ENCODE results near the gene SDHAF1.
"Not testable (repeated sequence)": the region's sequence is repeated elsewhere in the genome, so short reads cannot be mapped to it uniquely, and the experiment has no call there.

The SDHAF1 gene

GRCh38 chr19:36025541-36025940 is 30.6 kb downstream of the SDHAF1 start:
- no peak overlapping the region for H3K4me3 ChIP-seq (ENCODE audit: extremely low read depth, insufficient read depth, low read length, poor library complexity, severe bottlenecking)
- no peaks in the 10 kb centered on the region for H3K4me1 ChIP-seq (ENCODE audit: control insufficient read depth, insufficient read depth, low read length, poor library complexity, severe bottlenecking)
- H3K36me3 ChIP-seq (ENCODE audit: control insufficient read depth, insufficient read depth, low read length): peaks cover 60% of the 10 kb centered on the region
- H3K27ac ChIP-seq (ENCODE audit: low read depth, low read length, severe bottlenecking): no peak overlapping the region
- no peaks in the 10 kb centered on the region for H3K9me3 ChIP-seq (ENCODE audit: control insufficient read depth, low read length)
- 80% methylated on average over 1 of the region's 1 CpG; no CpG with 5 or more reads in 1 of the 2 experiments for WGBS, 2 experiments (ENCODE audit: insufficient coverage in 2 of 2)

GRCh38 chr19:36026091-36026876 is 31.3 kb downstream of the SDHAF1 start:
- H3K4me3 ChIP-seq (ENCODE audit: extremely low read depth, insufficient read depth, low read length, poor library complexity, severe bottlenecking): no peak overlapping the region
- WGBS, 2 experiments (ENCODE audit: insufficient coverage in 2 of 2): 94 to 97% methylated on average over 44 to 48 of the region's 49 CpGs
- H3K9me3 ChIP-seq (ENCODE audit: control insufficient read depth, low read length): no peaks in the 10 kb centered on the region
- peaks cover 57% of the 10 kb centered on the region for H3K36me3 ChIP-seq (ENCODE audit: control insufficient read depth, insufficient read depth, low read length)
- H3K27ac ChIP-seq (ENCODE audit: low read depth, low read length, severe bottlenecking): no peak overlapping the region
- no peaks in the 10 kb centered on the region for H3K4me1 ChIP-seq (ENCODE audit: control insufficient read depth, insufficient read depth, low read length, poor library complexity, severe bottlenecking)

GRCh38 chr19:36027696-36028095 is 32.7 kb downstream of the SDHAF1 start:
- H3K9me3 ChIP-seq (ENCODE audit: control insufficient read depth, low read length): no peaks in the 10 kb centered on the region
- no peak overlapping the region for H3K27ac ChIP-seq (ENCODE audit: low read depth, low read length, severe bottlenecking)
- 95% methylated on average over 6 of the region's 6 CpGs for WGBS, 2 experiments (ENCODE audit: insufficient coverage in 2 of 2)
- H3K36me3 ChIP-seq (ENCODE audit: control insufficient read depth, insufficient read depth, low read length): peaks cover 45% of the 10 kb centered on the region
- H3K4me1 ChIP-seq (ENCODE audit: control insufficient read depth, insufficient read depth, low read length, poor library complexity, severe bottlenecking): peaks cover under 1% of the 10 kb centered on the region
- H3K4me3 ChIP-seq (ENCODE audit: extremely low read depth, insufficient read depth, low read length, poor library complexity, severe bottlenecking): no peak overlapping the region

- H3K36me3 ChIP-seq (ENCODE audit: control insufficient read depth, insufficient read depth, low read length): peaks cover 41% of the 10 kb centered on the region
- peaks cover 4% of the 10 kb centered on the region for H3K4me1 ChIP-seq (ENCODE audit: control insufficient read depth, insufficient read depth, low read length, poor library complexity, severe bottlenecking)
- WGBS, 2 experiments (ENCODE audit: insufficient coverage in 2 of 2): 87% methylated on average over 7 to 8 of the region's 10 CpGs
- H3K27ac ChIP-seq (ENCODE audit: low read depth, low read length, severe bottlenecking): no peak overlapping the region
- no peak overlapping the region for H3K4me3 ChIP-seq (ENCODE audit: extremely low read depth, insufficient read depth, low read length, poor library complexity, severe bottlenecking)
- no peaks in the 10 kb centered on the region for H3K9me3 ChIP-seq (ENCODE audit: control insufficient read depth, low read length)
These were observed 33.5 kb downstream of the SDHAF1 start for GRCh38 chr19:36028313-36029041.

GRCh38 chr19:36030264-36031148 is 35.5 kb downstream of the SDHAF1 start:
- no peak overlapping the region for H3K4me3 ChIP-seq (ENCODE audit: extremely low read depth, insufficient read depth, low read length, poor library complexity, severe bottlenecking)
- H3K4me1 ChIP-seq (ENCODE audit: control insufficient read depth, insufficient read depth, low read length, poor library complexity, severe bottlenecking): peaks cover 4% of the 10 kb centered on the region
- peaks cover 28% of the 10 kb centered on the region for H3K36me3 ChIP-seq (ENCODE audit: control insufficient read depth, insufficient read depth, low read length)
- WGBS, 2 experiments (ENCODE audit: insufficient coverage in 2 of 2): 91 to 92% methylated on average over 4 to 5 of the region's 8 CpGs
- H3K27ac ChIP-seq (ENCODE audit: low read depth, low read length, severe bottlenecking): no peak overlapping the region
- no peaks in the 10 kb centered on the region for H3K9me3 ChIP-seq (ENCODE audit: control insufficient read depth, low read length)

GRCh38 chr19:36031308-36031707 is 36.3 kb downstream of the SDHAF1 start:
- Histone ChIP-seq H3K27ac (ENCODE audit: low read depth, low read length, severe bottlenecking) (no peak overlapping the region), H3K36me3 (ENCODE audit: control insufficient read depth, insufficient read depth, low read length) (peaks cover 28% of the 10 kb centered on the region), H3K9me3 (ENCODE audit: control insufficient read depth, low read length) (no peaks in the 10 kb centered on the region), H3K4me1 (ENCODE audit: control insufficient read depth, insufficient read depth, low read length, poor library complexity, severe bottlenecking) (peaks cover 4% of the 10 kb centered on the region), H3K4me3 (ENCODE audit: extremely low read depth, insufficient read depth, low read length, poor library complexity, severe bottlenecking) (no peak overlapping the region)
- 95 to 99% methylated on average over 6 of the region's 6 CpGs for WGBS, 2 experiments (ENCODE audit: insufficient coverage in 2 of 2)

- no peaks in the 10 kb centered on the region for H3K9me3 ChIP-seq (ENCODE audit: control insufficient read depth, low read length)
- no peak within 1 kb of the TSS for H3K27ac ChIP-seq (ENCODE audit: low read depth, low read length, severe bottlenecking)
- H3K36me3 ChIP-seq (ENCODE audit: control insufficient read depth, insufficient read depth, low read length): peaks cover 17% of the 10 kb centered on the region
- 4 to 5% methylated on average over 10 to 31 of the region's 51 CpGs for WGBS, 2 experiments (ENCODE audit: insufficient coverage in 2 of 2)
- peaks cover 4% of the 10 kb centered on the region for H3K4me1 ChIP-seq (ENCODE audit: control insufficient read depth, insufficient read depth, low read length, poor library complexity, severe bottlenecking)
- peak within 1 kb of the TSS; percentile 90 for H3K4me3 ChIP-seq (ENCODE audit: extremely low read depth, insufficient read depth, low read length, poor library complexity, severe bottlenecking)
These were observed 37.5 kb downstream of the SDHAF1 start, which contains the start of gene CLIP3 for GRCh38 chr19:36032251-36033104. Gene CLIP3 (minus strand): TSS chr19:36032873. CDS start chr19:36032357, 516 bp downstream.

- Histone ChIP-seq H3K36me3 (ENCODE audit: control insufficient read depth, insufficient read depth, low read length) (peaks cover 4% of the 10 kb centered on the region), H3K27ac (ENCODE audit: low read depth, low read length, severe bottlenecking) (no peak overlapping the region), H3K4me1 (ENCODE audit: control insufficient read depth, insufficient read depth, low read length, poor library complexity, severe bottlenecking) (peaks cover 12% of the 10 kb centered on the region), H3K4me3 (ENCODE audit: extremely low read depth, insufficient read depth, low read length, poor library complexity, severe bottlenecking) (no peak overlapping the region), H3K9me3 (ENCODE audit: control insufficient read depth, low read length) (no peaks in the 10 kb centered on the region)
- 86 to 100% methylated on average over 2 of the region's 6 CpGs for WGBS, 2 experiments (ENCODE audit: insufficient coverage in 2 of 2)
These were observed 45.5 kb downstream of the SDHAF1 start for GRCh38 chr19:36040495-36040894.

GRCh38 chr19:36041092-36041491 is 46.1 kb downstream of the SDHAF1 start:
- H3K36me3 ChIP-seq (ENCODE audit: control insufficient read depth, insufficient read depth, low read length); H3K4me3 ChIP-seq (ENCODE audit: extremely low read depth, insufficient read depth, low read length, poor library complexity, severe bottlenecking); H3K9me3 ChIP-seq (ENCODE audit: control insufficient read depth, low read length): not testable (repeated sequence)
- Histone ChIP-seq H3K27ac (ENCODE audit: low read depth, low read length, severe bottlenecking) (peak overlapping the region; percentile 78), H3K4me1 (ENCODE audit: control insufficient read depth, insufficient read depth, low read length, poor library complexity, severe bottlenecking) (peaks cover 12% of the 10 kb centered on the region)
- 91 to 93% methylated on average over 2 to 4 of the region's 6 CpGs for WGBS, 2 experiments (ENCODE audit: insufficient coverage in 2 of 2)

- no peaks in the 10 kb centered on the region for H3K9me3 ChIP-seq (ENCODE audit: control insufficient read depth, low read length)
- H3K4me1 ChIP-seq (ENCODE audit: control insufficient read depth, insufficient read depth, low read length, poor library complexity, severe bottlenecking): peaks cover 12% of the 10 kb centered on the region
- peaks cover 4% of the 10 kb centered on the region for H3K36me3 ChIP-seq (ENCODE audit: control insufficient read depth, insufficient read depth, low read length)
- WGBS, 2 experiments (ENCODE audit: insufficient coverage in 2 of 2): 9 to 80% methylated on average over 1 of the region's 3 CpGs
- H3K4me3 ChIP-seq (ENCODE audit: extremely low read depth, insufficient read depth, low read length, poor library complexity, severe bottlenecking): no peak overlapping the region
- H3K27ac ChIP-seq (ENCODE audit: low read depth, low read length, severe bottlenecking): peak overlapping the region; percentile 78
These were observed 46.8 kb downstream of the SDHAF1 start for GRCh38 chr19:36041831-36042230.
